T-helper 17 cell (primary cell): ENCODE measurements around the gene FASLG. TPM values are rescaled to one million over a fixed set of nuclear protein-coding genes. Genes with fewer than 3 reads are reported as not detected.

Experiments used
- ATAC-seq: fragments of 150-1000 bp; cut with Tn5 transposase; 2 replicates; pipeline ENCODE4 v1.10.0; 2021; ENCODE audit warnings: mild to moderate bottlenecking, moderate library complexity
- DNase-seq, 3 donors: peaks; one replicate each; pipeline versions ENCODE4 v3.0.0 to v3.0.0-alpha.2; 2020 to 2021
- H3K9me3 ChIP-seq: one replicate; pipeline ENCODE4 v1.7.0; 2013; ENCODE audit warnings: low read length, mild to moderate bottlenecking; ENCODE audit not compliant: control insufficient read depth, poor library complexity, severe bottlenecking
- H3K27ac Mint-ChIP-seq: one replicate; pipeline ENCODE4 v1.8.0; 2022; ENCODE audit warnings: mild to moderate bottlenecking, moderate library complexity, mixed read lengths
- H3K27me3 Mint-ChIP-seq: one replicate; pipeline ENCODE4 v1.8.0; 2022; ENCODE audit warnings: mixed read lengths
- H3K36me3 Mint-ChIP-seq: one replicate; pipeline ENCODE4 v1.8.0; 2022; ENCODE audit warnings: low read depth, mixed read lengths
- H3K4me1 Mint-ChIP-seq: one replicate; pipeline ENCODE4 v1.8.0; 2022; ENCODE audit warnings: mild to moderate bottlenecking, mixed read lengths
- H3K4me3 Mint-ChIP-seq: one replicate; pipeline ENCODE4 v1.8.0; 2022; ENCODE audit warnings: mild to moderate bottlenecking, moderate library complexity, mixed read lengths
- total RNA-seq, 4 donors: library from RNA in 2 of 4; stranded (reverse) in 2 of 4; gene quantifications; one replicate each; pipeline ENCODE4 v1.2.3 and lab custom pipeline; 2022 to 2026

Gene FASLG
- total RNA-seq, 2 donors from 2014 or later, result 0.47 TPM; not detected in 1

DNA sequence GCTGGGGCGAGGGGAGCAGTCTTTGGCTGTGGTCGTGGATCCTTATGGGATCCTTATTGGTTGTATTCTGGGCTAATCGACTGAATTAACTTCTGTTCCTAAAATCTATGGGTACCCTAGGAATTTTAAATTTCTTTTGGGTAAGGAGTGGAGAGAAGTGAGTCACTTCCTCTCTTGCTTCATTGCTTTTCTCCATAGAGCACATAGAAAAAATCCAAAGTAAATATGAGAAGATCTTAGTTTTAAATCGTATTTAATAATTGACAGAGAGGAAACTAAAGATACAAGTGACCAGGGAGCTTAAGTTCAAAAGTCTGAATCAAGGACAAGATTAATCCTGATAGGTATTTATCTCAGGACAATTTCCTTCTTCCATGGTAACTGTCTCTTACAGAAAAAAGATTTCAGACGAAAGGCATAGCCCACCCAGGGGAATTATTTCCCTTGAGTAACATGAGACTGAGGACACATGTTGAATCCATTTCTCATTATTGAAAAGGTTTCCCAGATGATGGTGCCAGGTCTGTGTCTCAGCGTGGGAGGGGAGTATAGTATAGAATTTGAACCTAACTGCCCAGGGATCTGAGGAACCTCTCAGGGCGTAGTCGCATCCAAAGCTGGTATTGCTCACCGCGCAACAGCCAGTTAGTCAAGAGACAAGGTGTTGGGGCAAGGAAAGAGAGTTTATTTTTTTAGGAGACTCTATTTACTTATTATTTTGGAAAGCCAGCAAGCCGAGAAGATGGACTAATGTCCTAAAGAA, 28.7 kb upstream of the FASLG start:
- ATAC-seq (no peak), DNase-seq (no peak)
- Mint-ChIP-seq H3K4me3 (no peak overlapping the region), H3K27ac (no peak overlapping the region), H3K27me3 (no peaks in the 10 kb centered on the region), H3K36me3 (no peaks in the 10 kb centered on the region), H3K4me1 (peaks cover 28% of the 10 kb centered on the region)
- no peaks in the 10 kb centered on the region for H3K9me3 ChIP-seq

- H3K36me3 Mint-ChIP-seq, result no peaks in the 10 kb centered on the region
- no peaks in the 10 kb centered on the region for H3K27me3 Mint-ChIP-seq
- H3K9me3 ChIP-seq, result no peaks in the 10 kb centered on the region
- ATAC-seq (no peak), DNase-seq (no peak)
- H3K4me1 Mint-ChIP-seq, result peaks cover 28% of the 10 kb centered on the region
- H3K4me3 Mint-ChIP-seq, result no peak overlapping the region
- no peak overlapping the region for H3K27ac Mint-ChIP-seq
Measured at GRCh38 chr1:172630868-172631267, 28.0 kb upstream of the FASLG start.

DNA sequence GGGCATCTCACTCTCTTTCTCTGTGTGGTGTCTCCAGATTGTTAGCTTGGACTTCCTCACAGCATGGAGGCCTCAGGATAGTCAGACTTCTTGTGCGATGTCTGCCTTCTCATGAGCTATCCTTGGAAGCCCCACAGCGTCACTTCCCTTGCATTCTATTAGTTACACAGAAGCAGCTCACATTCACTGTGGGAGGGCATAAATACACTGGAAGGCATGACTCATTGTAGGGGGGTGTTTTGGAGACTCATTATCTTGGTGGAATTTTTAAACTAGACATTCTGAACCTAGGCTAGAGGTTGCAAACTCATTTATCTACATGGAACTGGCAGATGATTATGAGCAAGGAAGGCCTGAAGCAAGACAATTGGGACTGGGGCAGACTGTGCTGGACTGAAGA, 21.4 kb upstream of the FASLG start:
- ATAC-seq (no peak), DNase-seq (no peak)
- Mint-ChIP-seq H3K4me3 (no peak overlapping the region), H3K36me3 (no peaks in the 10 kb centered on the region), H3K27ac (peak overlapping the region; percentile 95), H3K4me1 (peaks cover 38% of the 10 kb centered on the region), H3K27me3 (no peaks in the 10 kb centered on the region)
- H3K9me3 ChIP-seq, result no peaks in the 10 kb centered on the region

GRCh38 chr1:172638249-172638648, 20.7 kb upstream of the FASLG start:
- H3K4me3 Mint-ChIP-seq, result peak overlapping the region; percentile 90
- ATAC-seq, result no peak
- DNase-seq, result no peak
- H3K9me3 ChIP-seq, result no peaks in the 10 kb centered on the region
- peak overlapping the region; percentile 95 for H3K27ac Mint-ChIP-seq
- no peaks in the 10 kb centered on the region for H3K27me3 Mint-ChIP-seq
- no peaks in the 10 kb centered on the region for H3K36me3 Mint-ChIP-seq
- peaks cover 43% of the 10 kb centered on the region for H3K4me1 Mint-ChIP-seq

DNA sequence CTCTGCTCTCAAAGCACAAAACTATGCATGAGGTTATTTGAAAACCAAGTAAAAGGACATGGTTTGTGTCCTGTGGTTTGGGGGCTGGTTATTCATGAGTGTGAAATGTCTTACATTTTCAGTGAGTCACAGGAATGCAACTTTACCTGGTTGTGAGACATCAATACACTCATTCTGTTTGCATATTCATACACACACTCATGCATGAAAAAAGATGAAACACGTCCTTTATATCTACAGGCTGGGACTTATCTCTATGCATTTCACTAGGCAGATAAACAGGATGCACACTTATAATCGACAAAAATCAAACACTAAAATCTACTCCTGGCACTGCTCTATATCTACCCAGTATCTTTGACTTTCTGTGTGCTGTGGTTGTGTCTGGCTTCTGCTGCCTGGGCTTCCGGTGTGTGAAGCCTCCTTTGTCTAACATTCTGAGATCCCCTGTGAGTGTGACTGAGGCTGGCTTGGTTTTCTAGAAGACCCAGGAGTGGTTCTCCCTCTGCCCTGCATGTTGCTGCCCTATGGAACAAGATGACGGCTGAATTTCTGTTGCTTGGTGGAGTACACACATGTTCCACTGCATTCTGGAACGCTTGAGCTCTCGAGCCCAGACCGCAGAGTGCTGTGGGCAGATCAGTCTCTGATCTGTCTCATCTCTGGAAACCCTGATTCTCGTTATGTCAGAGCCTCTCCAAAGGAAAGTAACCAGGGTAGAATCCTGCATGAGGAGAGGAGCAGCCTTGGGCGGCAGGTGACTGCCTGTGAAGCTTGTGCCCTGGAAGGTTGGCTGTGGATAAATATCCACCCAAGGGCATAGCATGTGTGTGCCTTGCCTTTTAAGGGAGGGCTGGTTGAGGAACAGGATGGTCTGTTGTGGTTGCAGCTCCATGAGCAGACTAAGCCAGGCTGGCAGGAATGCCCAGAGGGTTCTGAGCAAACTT, 19.7 kb upstream of the FASLG start:
- no peaks in the 10 kb centered on the region for H3K27me3 Mint-ChIP-seq
- H3K4me1 Mint-ChIP-seq, result peaks cover 52% of the 10 kb centered on the region
- H3K36me3 Mint-ChIP-seq, result no peaks in the 10 kb centered on the region
- ATAC-seq (peak; percentile 83), DNase-seq (peak in 2 of 3 donors; percentile 32 to 47)
- no peaks in the 10 kb centered on the region for H3K9me3 ChIP-seq
- H3K4me3 Mint-ChIP-seq, result peak overlapping the region; percentile 90
- H3K27ac Mint-ChIP-seq, result peak overlapping the region; percentile 95

GRCh38 chr1:172640111-172640510, 18.8 kb upstream of the FASLG start:
- DNase-seq, result no peak
- peak overlapping the region; percentile 28 for H3K4me3 Mint-ChIP-seq
- no peaks in the 10 kb centered on the region for H3K9me3 ChIP-seq
- no peaks in the 10 kb centered on the region for H3K27me3 Mint-ChIP-seq
- ATAC-seq, result no peak
- H3K36me3 Mint-ChIP-seq, result no peaks in the 10 kb centered on the region
- H3K27ac Mint-ChIP-seq, result peak overlapping the region; percentile 95
- peaks cover 62% of the 10 kb centered on the region for H3K4me1 Mint-ChIP-seq

DNA sequence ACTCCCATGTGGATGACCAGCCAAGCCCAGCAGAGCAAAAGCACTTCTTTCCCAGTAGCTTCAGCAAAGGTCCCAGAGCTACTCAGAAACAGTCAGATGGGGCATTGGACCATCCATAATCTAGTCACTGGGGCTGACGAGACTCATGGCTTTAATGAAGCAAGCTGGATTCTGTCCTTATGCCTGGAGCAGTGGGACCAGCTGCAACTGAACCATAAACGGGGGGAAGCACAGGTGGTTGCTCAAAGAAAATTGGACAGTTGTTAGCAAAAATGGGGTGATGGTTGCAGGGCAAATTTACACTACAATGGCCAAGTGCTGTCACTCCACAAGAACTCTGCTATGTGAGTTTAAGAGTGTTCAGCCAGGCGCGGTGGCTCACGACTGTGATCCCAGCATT, 17.4 kb upstream of the FASLG start:
- Mint-ChIP-seq H3K4me1 (peaks cover 71% of the 10 kb centered on the region), H3K27me3 (no peaks in the 10 kb centered on the region), H3K27ac (peak overlapping the region; percentile 94), H3K36me3 (no peaks in the 10 kb centered on the region), H3K4me3 (no peak overlapping the region)
- no peaks in the 10 kb centered on the region for H3K9me3 ChIP-seq
- DNase-seq (no peak), ATAC-seq (no peak)

DNA sequence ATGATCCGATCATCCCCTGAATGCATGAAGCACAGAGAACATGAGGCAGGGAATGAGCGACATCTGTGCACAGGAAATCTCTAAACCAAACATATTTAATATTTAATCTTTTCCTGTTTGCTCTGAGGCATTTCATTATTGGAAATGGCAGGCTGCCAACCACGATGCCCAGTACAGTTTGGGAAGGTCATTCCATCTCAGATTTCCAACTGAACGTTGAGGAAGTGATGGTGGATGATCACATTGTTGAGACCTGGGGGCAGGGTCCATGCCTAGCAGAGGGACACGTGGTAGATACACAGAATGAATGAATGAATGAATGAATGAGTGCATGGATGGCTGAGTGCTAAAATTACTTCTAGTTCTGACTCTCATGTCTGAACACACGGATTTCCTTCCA, 15.9 kb upstream of the FASLG start:
- Mint-ChIP-seq H3K4me3 (peak overlapping the region; percentile 71), H3K4me1 (peaks cover 71% of the 10 kb centered on the region), H3K27me3 (no peaks in the 10 kb centered on the region), H3K27ac (peak overlapping the region; percentile 94), H3K36me3 (no peaks in the 10 kb centered on the region)
- no peak for ATAC-seq
- no peak for DNase-seq
- H3K9me3 ChIP-seq, result no peaks in the 10 kb centered on the region

- DNase-seq (no peak), ATAC-seq (no peak)
- no peaks in the 10 kb centered on the region for H3K27me3 Mint-ChIP-seq
- H3K4me1 Mint-ChIP-seq, result peaks cover 40% of the 10 kb centered on the region
- no peaks in the 10 kb centered on the region for H3K9me3 ChIP-seq
- H3K36me3 Mint-ChIP-seq, result no peaks in the 10 kb centered on the region
- peak overlapping the region; percentile 27 for H3K27ac Mint-ChIP-seq
- peak overlapping the region; percentile 25 for H3K4me3 Mint-ChIP-seq
Measured at GRCh38 chr1:172646653-172647052, 12.2 kb upstream of the FASLG start.

DNA sequence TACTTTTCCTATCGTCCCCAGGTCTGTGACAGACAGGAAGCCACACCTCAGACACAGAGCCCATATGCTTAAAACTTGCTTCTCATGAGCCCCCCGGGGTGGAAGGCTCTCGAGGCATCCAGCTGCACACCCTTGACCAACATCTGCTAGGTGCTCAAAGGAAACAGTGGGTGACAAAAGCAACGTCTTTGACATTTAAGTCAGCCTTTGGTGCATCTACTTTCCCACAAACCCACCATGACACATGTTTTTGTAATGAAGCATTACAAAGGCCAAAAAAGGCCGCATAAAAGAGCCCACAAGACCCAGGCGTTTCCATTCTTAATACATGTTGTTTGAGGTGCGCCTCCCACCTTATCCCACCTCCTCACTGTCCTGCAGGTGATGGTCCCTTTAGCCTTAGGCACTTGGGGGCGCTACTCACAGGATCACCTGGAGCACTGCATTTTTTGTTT, 11.8 kb upstream of the FASLG start:
- H3K27ac Mint-ChIP-seq, result no peak overlapping the region
- DNase-seq, result no peak
- no peak overlapping the region for H3K4me3 Mint-ChIP-seq

GRCh38 chr1:172647987-172648386, 10.9 kb upstream of the FASLG start:
- no peak for ATAC-seq
- Mint-ChIP-seq H3K4me1 (peaks cover 36% of the 10 kb centered on the region), H3K27me3 (no peaks in the 10 kb centered on the region)

More for the DNA sequence above, 11.8 kb upstream of the FASLG start:
- ATAC-seq, result peak; percentile 15
- no peaks in the 10 kb centered on the region for H3K36me3 Mint-ChIP-seq
- H3K9me3 ChIP-seq, result no peaks in the 10 kb centered on the region
- no peaks in the 10 kb centered on the region for H3K27me3 Mint-ChIP-seq
- peaks cover 40% of the 10 kb centered on the region for H3K4me1 Mint-ChIP-seq

DNA sequence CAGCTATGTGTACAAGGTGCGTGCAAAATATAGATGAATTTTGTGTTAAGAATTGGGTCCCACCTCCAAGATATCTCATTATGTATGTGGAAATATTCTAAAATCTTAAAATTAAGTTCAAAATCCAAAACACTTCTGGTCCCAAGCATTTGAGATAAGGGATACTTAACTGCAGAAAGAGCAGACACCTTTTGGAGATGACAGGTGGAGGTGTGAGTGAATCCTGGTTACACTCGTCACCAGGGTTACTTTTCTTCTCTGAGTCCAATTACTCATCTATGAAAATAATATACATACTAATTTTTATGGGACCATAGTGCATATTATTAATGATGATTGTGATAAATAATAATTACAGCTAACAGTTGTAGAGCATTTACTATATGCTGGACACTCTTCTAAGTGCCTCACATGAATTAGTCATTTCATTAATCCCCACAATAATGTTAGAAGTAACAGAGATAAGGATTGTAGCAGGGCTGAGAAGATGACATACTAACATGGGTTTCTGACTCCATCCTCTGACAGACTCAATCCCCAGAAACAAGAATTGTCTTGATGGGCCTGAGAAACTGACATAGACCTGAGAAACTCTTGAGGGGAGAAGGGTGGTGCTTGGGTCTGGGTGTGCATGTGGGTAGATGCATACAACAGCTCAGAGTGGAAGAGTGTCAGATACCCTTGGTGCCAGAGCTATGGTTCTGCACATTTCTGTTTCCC, 8.3 kb upstream of the FASLG start:
- DNase-seq, result no peak
- no peaks in the 10 kb centered on the region for H3K36me3 Mint-ChIP-seq
- no peak for ATAC-seq
- no peaks in the 10 kb centered on the region for H3K27me3 Mint-ChIP-seq
- no peaks in the 10 kb centered on the region for H3K9me3 ChIP-seq
- peaks cover 16% of the 10 kb centered on the region for H3K4me1 Mint-ChIP-seq
- no peak overlapping the region for H3K27ac Mint-ChIP-seq
- H3K4me3 Mint-ChIP-seq, result no peak overlapping the region

More at GRCh38 chr1:172647987-172648386, 10.9 kb upstream of the FASLG start:
- H3K4me3 Mint-ChIP-seq, result no peak overlapping the region
- DNase-seq, result no peak
- H3K27ac Mint-ChIP-seq, result no peak overlapping the region
- H3K36me3 Mint-ChIP-seq, result no peaks in the 10 kb centered on the region
- H3K9me3 ChIP-seq, result no peaks in the 10 kb centered on the region
